Adrenal gland (tissue), 12 donors: ENCODE results near the gene EFTUD2. TPM values are rescaled to one million over a fixed set of nuclear protein-coding genes. Genes with fewer than 3 reads are reported as not detected.

Source experiments
- DNase-seq, 7 donors: peaks; one replicate each; pipeline ENCODE4 v3.0.0-alpha.2; 2019 to 2020
- H3K27ac ChIP-seq, 5 donors: fragments of 200-600 bp; sonication (generic) in 4 of 5; 1 replicate in 3 of 5; 2 replicates in 2 of 5; pipeline versions ENCODE4 v1.5.1 to v1.8.0; 2016 to 2020; ENCODE audit warnings: mild to moderate bottlenecking in 1 of 5
- H3K27me3 ChIP-seq: fragments of 200-600 bp; 2 replicates; pipeline ENCODE4 v1.8.0; 2021
- H3K36me3 ChIP-seq, 2 donors: fragments of 200-600 bp; replicated peaks in 1 of 2; 1 replicate in 1 of 2; 2 replicates in 1 of 2; pipeline versions ENCODE4 v1.5.1 to v1.8.0; 2018 to 2022
- H3K4me1 ChIP-seq, 2 donors: fragments of 200-600 bp; replicated peaks in 1 of 2; 1 replicate in 1 of 2; 2 replicates in 1 of 2; pipeline versions ENCODE4 v1.5.1 to v1.8.0; 2018 to 2021
- H3K4me3 ChIP-seq, 4 donors: fragments of 200-600 bp; sonication (generic) in 3 of 4; one replicate each; pipeline ENCODE4 v1.5.1; 2016 to 2018
- H3K9me3 ChIP-seq, 3 donors: fragments of 200-600 bp; sonication (generic) in 1 of 3; replicated peaks in 1 of 3; 1 replicate in 2 of 3; 2 replicates in 1 of 3; pipeline versions ENCODE4 v1.5.1 to v1.8.0; 2016 to 2021
- CTCF ChIP-seq, 6 experiments: fragments of 450-650 bp in 4 of 6; fragments of 200-600 bp in 2 of 6; sonication (generic) in 1 of 6; IDR thresholded peaks; 1 replicate in 5 of 6; 2 replicates in 1 of 6; pipeline versions ENCODE4 v1.5.1 to v1.8.0; 2016 to 2021; ENCODE audit warnings: antibody characterized with exemption in 6 of 6, mild to moderate bottlenecking in 2 of 6, moderate library complexity in 1 of 6
- POLR2A ChIP-seq, 2 donors: fragments of 450-650 bp; IDR thresholded peaks; one replicate each; pipeline ENCODE4 v1.6.1; 2017; ENCODE audit warnings: antibody characterized with exemption in 2 of 2, mild to moderate bottlenecking in 2 of 2, moderate library complexity in 1 of 2
- WGBS, 4 donors: extraction: QIAGEN DNeasy Blood & Tissue Kit in 2 of 4; methylation state at CpG; one replicate each; pipeline versions ENCODE4 v1.1.5 to v1.1.7; 2013 to 2017; 5-methylcytosine and 5-hydroxymethylcytosine counted together
- intact Hi-C, 2 donors: fragments of 100-400 bp; cut with DNase I; formaldehyde crosslinking; loops; one replicate each; pipeline versions ENCODE4 v1.14.1 to v1.15.0; 2022 to 2023
- polyA plus RNA-seq, 3 donors: library from polyadenylated mRNA; stranded (reverse); fragments of 200-250 nt in 2 of 3; fragments of 350-450 nt in 1 of 3; fragmentation: Illumina TruSeq in 1 of 3; extraction: RNeasy Lipid Tissue Mini Kit (QIAGEN cat#74804) in 1 of 3; gene quantifications; one replicate each; pipeline ENCODE4 v1.2.3, GENCODE V29; 2013 to 2014
- total RNA-seq, 9 donors: library from RNA; depleted of rRNA in 4 of 9; stranded (reverse); fragments of >200 nt in 4 of 9; fragments of 120-200 nt in 1 of 9; fragmentation: NEBNext Ultra II Directional in 1 of 9; extraction: Animal tissue kit (Norgen Biotek cat#: 25700) in 1 of 9; gene quantifications; one replicate each; pipeline versions ENCODE4 v1.1.0 to v1.2.4, GENCODE V29; 2013 to 2023
- donor health status: healthy with polysubstance abuse.
- donor health status: Bipolar disorder and iron deficiency.
- donor health status: DM: yes; HTN: yes; CAD: no.
- donor health status: DM: no; HTN: no; CAD: no.
- donor health status: DM: no; HTN: no; CAD: no.
- donor health status: DM: yes; HTN: yes; CAD: no.

Gene EFTUD2
- total and polyA plus RNA-seq, 12 donors, result 30.5 to 122 (median 87.2) TPM

GRCh38 chr17:44850612-44851011 lies 48.6 kb downstream of the EFTUD2 start:
- H3K4me1 ChIP-seq, result no peaks in the 10 kb centered on the region
- intact Hi-C loops, result no loop called here
- peaks cover 0 to 53% of the 10 kb centered on the region in 2 donors for H3K36me3 ChIP-seq
- no peak overlapping the region for H3K27ac ChIP-seq
- WGBS, 4 donors, result 77 to 90% (median 89%) methylated on average over 5 of the region's 5 CpGs
- H3K4me3 ChIP-seq, result no peak overlapping the region
- no peaks in the 10 kb centered on the region for H3K9me3 ChIP-seq
- TF ChIP-seq POLR2A (IDR thresholded peaks at IDR 0.05), result no peak
- no peak for TF ChIP-seq CTCF (IDR thresholded peaks at IDR 0.05)
- DNase-seq, result no peak
- H3K27me3 ChIP-seq, result no peaks in the 10 kb centered on the region

GRCh38 chr17:44850025-44850424 lies 49.2 kb downstream of the EFTUD2 start:
- intact Hi-C loops, result no loop called here

GRCh38 chr17:44848961-44849489 lies 50.2 kb downstream of the EFTUD2 start:
- Histone ChIP-seq H3K27me3 (no peaks in the 10 kb centered on the region), H3K4me3 (no peak overlapping the region), H3K27ac (no peak overlapping the region), H3K9me3 (no peaks in the 10 kb centered on the region), H3K36me3 (peaks cover 0 to 37% of the 10 kb centered on the region in 2 donors), H3K4me1 (no peaks in the 10 kb centered on the region)
- TF ChIP-seq CTCF (IDR thresholded peaks at IDR 0.05), result no peak
- DNase-seq, result no peak
- 92 to 95% (median 93%) methylated on average over 9 to 12 of the region's 12 CpGs for WGBS, 4 donors
- intact Hi-C loops, result no loop called here

More at GRCh38 chr17:44850025-44850424, 49.2 kb downstream of the EFTUD2 start:
- TF ChIP-seq CTCF (IDR thresholded peaks at IDR 0.05) (no peak), POLR2A (IDR thresholded peaks at IDR 0.05) (no peak)
- H3K36me3 ChIP-seq, result peaks cover 0 to 47% of the 10 kb centered on the region in 2 donors
- H3K9me3 ChIP-seq, result no peaks in the 10 kb centered on the region
- 81 to 93% (median 88%) methylated on average over 6 to 7 of the region's 7 CpGs for WGBS, 4 donors
- no peaks in the 10 kb centered on the region for H3K27me3 ChIP-seq
- H3K4me1 ChIP-seq, result no peaks in the 10 kb centered on the region
- no peak overlapping the region for H3K4me3 ChIP-seq
- no peak overlapping the region for H3K27ac ChIP-seq
- no peak for DNase-seq

GRCh38 chr17:44848257-44848795 lies 50.9 kb downstream of the EFTUD2 start:
- intact Hi-C loops, result no loop called here
- no peaks in the 10 kb centered on the region for H3K27me3 ChIP-seq
- no peak for DNase-seq
- no peaks in the 10 kb centered on the region for H3K9me3 ChIP-seq
- no peaks in the 10 kb centered on the region for H3K4me1 ChIP-seq
- H3K4me3 ChIP-seq, result no peak overlapping the region
- no peak overlapping the region for H3K27ac ChIP-seq
- TF ChIP-seq CTCF (IDR thresholded peaks at IDR 0.05) (no peak), POLR2A (IDR thresholded peaks at IDR 0.05) (no peak)
- H3K36me3 ChIP-seq, result peaks cover 0 to 30% of the 10 kb centered on the region in 2 donors
- WGBS, 4 donors, result 63 to 75% (median 72%) methylated on average over 6 of the region's 6 CpGs
